ENCODE data around the gene CHST5.

- TF ChIP-seq CTCF (conservative IDR thresholded peaks at IDR 0.05; ENCODE audit: low read depth, low read length) (no peak), EZH2 (IDR thresholded peaks at IDR 0.05; ENCODE audit: borderline replicate concordance, low read depth, low read length, poor library complexity, severe bottlenecking) (no peak)
Observed at GRCh38 chr16:75535211-75535843, 581 bp downstream of the CHST5 start.
